Measurements from ENCODE around the gene RPL6. TPM values are rescaled to one million over a fixed set of nuclear protein-coding genes. Genes with fewer than 3 reads are reported as not detected.

Gene RPL6
- total and polyA plus RNA-seq, 9 of the 15 experiments (the other 6 are each of a cell fraction or from before 2014, with no cell fraction given), result 1,519 to 3,103 (median 2,396) TPM

- TF ChIP-seq ESRRA (IDR thresholded peaks at IDR 0.05; ENCODE audit: borderline replicate concordance, low read depth) (peak; percentile 71), RFX7 (CRISPR knock-in tag; IDR thresholded peaks at IDR 0.05) (no peak), LEF1 (IDR thresholded peaks at IDR 0.05) (no peak), NBN (IDR thresholded peaks at IDR 0.05; ENCODE audit: low read depth) (0 out of 2 replicates have a peak, but pooled peaks have one; percentile 42), CBFB (CRISPR knock-in tag; IDR thresholded peaks at IDR 0.05) (0 out of 2 replicates have a peak, but pooled peaks have one; percentile 55), ZNF212 (CRISPR knock-in tag; IDR thresholded peaks at IDR 0.05) (no peak), GATA2 (CRISPR knock-in tag; IDR thresholded peaks at IDR 0.05) (no peak), ARID4B (CRISPR knock-in tag; IDR thresholded peaks at IDR 0.05) (0 out of 2 replicates have a peak, but pooled peaks have one; percentile 32), HLTF (IDR thresholded peaks at IDR 0.05) (peak; percentile 55; the same call in 1 of the 2 replicates), VEZF1 (CRISPR knock-in tag; IDR thresholded peaks at IDR 0.05) (peak; percentile 25), RB1 (IDR thresholded peaks at IDR 0.05; ENCODE audit: low read depth) (peak; percentile 47), MNT (conservative IDR thresholded peaks at IDR 0.05) (peak; percentile 19 to 67; a peak in 2 of 4 replicates), ZFP1 (CRISPR knock-in tag; IDR thresholded peaks at IDR 0.05) (no peak), AFF1 (IDR thresholded peaks at IDR 0.05; ENCODE audit: low read depth in 1 of 2, partially characterized antibody in 2 of 2) (no peak), MTA3 (IDR thresholded peaks at IDR 0.05; ENCODE audit: borderline replicate concordance) (peak; percentile 84; the same call in 1 of the 2 replicates), ZNF384 (IDR thresholded peaks at IDR 0.05; ENCODE audit: low read depth, low read length) (no peak)
Observed at GRCh38 chr12:112381883-112382796, 27.3 kb downstream of the RPL6 start, which contains the start of gene HECTD4 (continued).

Measured in K562 (cell line).